GM21360 (cell line): Measurements from ENCODE around the gene STK10.
"Not testable (repeated sequence)": the region's sequence is repeated elsewhere in the genome, so short reads cannot be mapped to it uniquely, and the experiment has no call there.

Source experiments
- ATAC-seq: cut with Tn5 transposase; IDR thresholded peaks from one replicate; pipeline ENCODE4 v1.9.1; 2021; ENCODE audit warnings: mild to moderate bottlenecking, moderate library complexity; ENCODE audit not compliant: unreplicated experiment

The STK10 gene

GRCh38 chr5:172029876-172030275 is 158.1 kb downstream of the STK10 start:
- no peak for ATAC-seq

GRCh38 chr5:172028167-172028566 is 159.9 kb downstream of the STK10 start:
- no peak for ATAC-seq

- ATAC-seq: not testable (repeated sequence)
These were observed 167.8 kb downstream of the STK10 start for GRCh38 chr5:172020110-172020786.

GRCh38 chr5:172015346-172015745 is 172.7 kb downstream of the STK10 start:
- ATAC-seq: no peak

GRCh38 chr5:172010278-172010677 is 177.7 kb downstream of the STK10 start:
- no peak for ATAC-seq

- no peak for ATAC-seq
These were observed 178.3 kb downstream of the STK10 start for GRCh38 chr5:172009536-172010270.

- no peak for ATAC-seq
These were observed 179.3 kb downstream of the STK10 start for GRCh38 chr5:172008689-172009141.

GRCh38 chr5:172008111-172008455 is 179.9 kb downstream of the STK10 start:
- ATAC-seq: no peak

GRCh38 chr5:172007175-172008110 is 180.6 kb downstream of the STK10 start:
- ATAC-seq: no peak

- peak; percentile 81 for ATAC-seq
These were observed 181.5 kb downstream of the STK10 start, which contains the start of gene FBXW11 for GRCh38 chr5:172006321-172007174. TSS of gene FBXW11 (minus strand) at chr5:172006638. CDS start at chr5:172006502, 136 bp downstream.

- ATAC-seq: no peak
These were observed 182.2 kb downstream of the STK10 start for GRCh38 chr5:172005708-172006320.

- ATAC-seq: no peak
These were observed 183.2 kb downstream of the STK10 start for GRCh38 chr5:172004824-172005237.

- no peak for ATAC-seq
These were observed 184.3 kb downstream of the STK10 start for GRCh38 chr5:172003746-172004145.

- no peak for ATAC-seq
These were observed 185.0 kb downstream of the STK10 start for GRCh38 chr5:172002840-172003512.

GRCh38 chr5:172002310-172002709 is 185.7 kb downstream of the STK10 start:
- ATAC-seq: no peak

- no peak for ATAC-seq
These were observed 188.1 kb downstream of the STK10 start for GRCh38 chr5:171999877-172000276.

GRCh38 chr5:171999100-171999499 is 188.9 kb downstream of the STK10 start:
- ATAC-seq: no peak

GRCh38 chr5:171997011-171997410 is 191.0 kb downstream of the STK10 start:
- ATAC-seq: no peak

- no peak for ATAC-seq
These were observed 195.2 kb downstream of the STK10 start for GRCh38 chr5:171992813-171993212.
